Measurements from ENCODE around the gene GNPDA1. TPM values are rescaled to one million over a fixed set of nuclear protein-coding genes. Genes with fewer than 3 reads are reported as not detected.
"Not testable (repeated sequence)": the region's sequence is repeated elsewhere in the genome, so short reads cannot be mapped to it uniquely, and the experiment has no call there.

The GNPDA1 gene
- total RNA-seq (26.5 TPM), polyA plus RNA-seq (ENCODE audit: insufficient read depth in 1 of 8, insufficient read length in 8 of 8, low replicate concordance in 1 of 8) (10 to 100 TPM; 15.9 to 28.9 (median 22.0) TPM)
- long read RNA-seq, donor 1, partial matches to known transcripts, result 0 of 4 reads
- long read RNA-seq, donor 1, other reads (novel, unspliced or antisense), result 0 of 4 reads
- long read RNA-seq, donor 2, partial matches to known transcripts, result 0 of 1 reads
- long read RNA-seq, donor 2, other reads (novel, unspliced or antisense), result 0 of 1 reads
- long read RNA-seq, donor 3, partial matches to known transcripts, result 0 of 8 reads
- long read RNA-seq, donor 3, other reads (novel, unspliced or antisense), result 0 of 8 reads
- long read RNA-seq, donor 4, transcript GNPDA1-201 (7 exons, 2,273 nt), result major isoform, 6 of 9 reads
- long read RNA-seq, donor 4, partial matches to known transcripts, result 0 of 9 reads
- long read RNA-seq, donor 4, other reads (novel, unspliced or antisense), result 0 of 9 reads
- long read RNA-seq, donor 5, transcript GNPDA1-201 (7 exons, 2,273 nt), result major isoform, 15 of 18 reads
- long read RNA-seq, donor 5, partial matches to known transcripts, result 0 of 18 reads
- long read RNA-seq, donor 5, other reads (novel, unspliced or antisense), result 0 of 18 reads
- long read RNA-seq, donor 6, transcript GNPDA1-201 (7 exons, 2,273 nt), result major isoform, 7 of 10 reads
- long read RNA-seq, donor 6, partial matches to known transcripts, result 0 of 10 reads
- long read RNA-seq, donor 6, other reads (novel, unspliced or antisense), result 0 of 10 reads
- long read RNA-seq, donor 7, transcript GNPDA1-201 (7 exons, 2,273 nt), result major isoform, 5 of 6 reads
- long read RNA-seq, donor 7, partial matches to known transcripts, result 0 of 6 reads
- long read RNA-seq, donor 7, other reads (novel, unspliced or antisense), result 0 of 6 reads
- long read RNA-seq, donor 8, partial matches to known transcripts, result 0 of 5 reads
- long read RNA-seq, donor 8, other reads (novel, unspliced or antisense), result 0 of 5 reads
- long read RNA-seq, donor 9, partial matches to known transcripts, result 0 of 5 reads
- long read RNA-seq, donor 9, other reads (novel, unspliced or antisense), result 0 of 5 reads
- long read RNA-seq, donor 10, transcript GNPDA1-201 (7 exons, 2,273 nt), result major isoform, 9 of 12 reads
- long read RNA-seq, donor 10, partial matches to known transcripts, result 0 of 12 reads
- long read RNA-seq, donor 10, other reads (novel, unspliced or antisense), result 0 of 12 reads
- long read RNA-seq, donor 11, partial matches to known transcripts, result 0 of 6 reads
- long read RNA-seq, donor 11, other reads (novel, unspliced or antisense), result 0 of 6 reads

GRCh38 chr5:142012792-142013388 lies at the start of gene GNPDA1:
TSS of gene GNPDA1 (minus strand) at chr5:142013027. CDS start at chr5:142012035, 992 bp downstream.
- Histone ChIP-seq H3K4me3 (ENCODE audit: low read length) (peak within 1 kb of the TSS; percentile 82), H3K27ac (ENCODE audit: low read length) (peak within 1 kb of the TSS; percentile 89), H3K9me3 (replicated peaks; ENCODE audit: control insufficient read depth, low read depth, low read length) (no peaks in the 10 kb centered on the region), H3K36me3 (ENCODE audit: control insufficient read depth, insufficient read depth, low read length) (peaks cover 8% of the 10 kb centered on the region), H3K27me3 (ENCODE audit: control insufficient read depth, insufficient read depth, low read length) (no peaks in the 10 kb centered on the region), H3K4me1 (ENCODE audit: control insufficient read depth, insufficient read depth, low read length) (peaks cover 25% of the 10 kb centered on the region)
- peak; percentile 90 for DNase-seq
- WGBS (ENCODE audit: insufficient coverage), result under 1% methylated on average over 42 of the region's 58 CpGs

GRCh38 chr5:142059304-142059940 lies 46.6 kb upstream of the GNPDA1 start:
- no peaks in the 10 kb centered on the region for H3K36me3 ChIP-seq (ENCODE audit: control insufficient read depth, insufficient read depth, low read length)
- H3K9me3 ChIP-seq (replicated peaks; ENCODE audit: control insufficient read depth, low read depth, low read length), result no peaks in the 10 kb centered on the region
- WGBS (ENCODE audit: insufficient coverage), result no CpG with 5 or more reads among the region's 1 CpG
- H3K4me1 ChIP-seq (ENCODE audit: control insufficient read depth, insufficient read depth, low read length), result peaks cover 18% of the 10 kb centered on the region
- no peaks in the 10 kb centered on the region for H3K27me3 ChIP-seq (ENCODE audit: control insufficient read depth, insufficient read depth, low read length)
- H3K4me3 ChIP-seq (ENCODE audit: low read length), result no peak overlapping the region
- DNase-seq, result no peak
- H3K27ac ChIP-seq (ENCODE audit: low read length), result no peak overlapping the region

- H3K9me3 ChIP-seq (replicated peaks; ENCODE audit: control insufficient read depth, low read depth, low read length), result no peaks in the 10 kb centered on the region
- no peaks in the 10 kb centered on the region for H3K27me3 ChIP-seq (ENCODE audit: control insufficient read depth, insufficient read depth, low read length)
- H3K4me1 ChIP-seq (ENCODE audit: control insufficient read depth, insufficient read depth, low read length), result peaks cover 13% of the 10 kb centered on the region
- H3K4me3 ChIP-seq (ENCODE audit: low read length), result no peak overlapping the region
- DNase-seq, result no peak
- H3K36me3 ChIP-seq (ENCODE audit: control insufficient read depth, insufficient read depth, low read length), result no peaks in the 10 kb centered on the region
- H3K27ac ChIP-seq (ENCODE audit: low read length), result no peak overlapping the region
Measured at GRCh38 chr5:142057697-142058056, 44.9 kb upstream of the GNPDA1 start.

- Histone ChIP-seq H3K4me3 (ENCODE audit: low read length) (no peak overlapping the region), H3K36me3 (ENCODE audit: control insufficient read depth, insufficient read depth, low read length) (no peaks in the 10 kb centered on the region), H3K27me3 (ENCODE audit: control insufficient read depth, insufficient read depth, low read length) (no peaks in the 10 kb centered on the region), H3K9me3 (replicated peaks; ENCODE audit: control insufficient read depth, low read depth, low read length) (no peaks in the 10 kb centered on the region), H3K4me1 (ENCODE audit: control insufficient read depth, insufficient read depth, low read length) (peaks cover 13% of the 10 kb centered on the region), H3K27ac (ENCODE audit: low read length) (peak overlapping the region; percentile 2)
- WGBS (ENCODE audit: insufficient coverage), result no CpG with 5 or more reads among the region's 5 CpGs
- DNase-seq, result peak; percentile 61
Measured at GRCh38 chr5:142056816-142057696, 44.2 kb upstream of the GNPDA1 start.

- no CpG with 5 or more reads among the region's 1 CpG for WGBS (ENCODE audit: insufficient coverage)
- Histone ChIP-seq H3K27me3 (ENCODE audit: control insufficient read depth, insufficient read depth, low read length) (no peaks in the 10 kb centered on the region), H3K27ac (ENCODE audit: low read length) (no peak overlapping the region), H3K36me3 (ENCODE audit: control insufficient read depth, insufficient read depth, low read length) (no peaks in the 10 kb centered on the region), H3K4me3 (ENCODE audit: low read length) (no peak overlapping the region), H3K4me1 (ENCODE audit: control insufficient read depth, insufficient read depth, low read length) (peaks cover 13% of the 10 kb centered on the region), H3K9me3 (replicated peaks; ENCODE audit: control insufficient read depth, low read depth, low read length) (no peaks in the 10 kb centered on the region)
- DNase-seq, result no peak
Measured at GRCh38 chr5:142055301-142055700, 42.5 kb upstream of the GNPDA1 start.

- 19% methylated on average over 3 of the region's 4 CpGs for WGBS (ENCODE audit: insufficient coverage)
- Histone ChIP-seq H3K9me3 (replicated peaks; ENCODE audit: control insufficient read depth, low read depth, low read length) (no peaks in the 10 kb centered on the region), H3K36me3 (ENCODE audit: control insufficient read depth, insufficient read depth, low read length) (no peaks in the 10 kb centered on the region), H3K4me1 (ENCODE audit: control insufficient read depth, insufficient read depth, low read length) (peaks cover 13% of the 10 kb centered on the region), H3K4me3 (ENCODE audit: low read length) (no peak overlapping the region), H3K27me3 (ENCODE audit: control insufficient read depth, insufficient read depth, low read length) (no peaks in the 10 kb centered on the region), H3K27ac (ENCODE audit: low read length) (peak overlapping the region; percentile 59)
- peak; percentile 93 for DNase-seq
Measured at GRCh38 chr5:142053426-142054151, 40.8 kb upstream of the GNPDA1 start.

- not testable (repeated sequence) for H3K27me3 ChIP-seq (ENCODE audit: control insufficient read depth, insufficient read depth, low read length); H3K27ac ChIP-seq (ENCODE audit: low read length); DNase-seq; H3K4me1 ChIP-seq (ENCODE audit: control insufficient read depth, insufficient read depth, low read length); H3K36me3 ChIP-seq (ENCODE audit: control insufficient read depth, insufficient read depth, low read length); H3K9me3 ChIP-seq (replicated peaks; ENCODE audit: control insufficient read depth, low read depth, low read length); H3K4me3 ChIP-seq (ENCODE audit: low read length)
- no CpG with 5 or more reads among the region's 4 CpGs for WGBS (ENCODE audit: insufficient coverage)
Measured at GRCh38 chr5:142052026-142052425, 39.2 kb upstream of the GNPDA1 start.

- H3K27ac ChIP-seq (ENCODE audit: low read length), result no peak overlapping the region
- WGBS (ENCODE audit: insufficient coverage), result no CpG with 5 or more reads among the region's 7 CpGs
- no peaks in the 10 kb centered on the region for H3K36me3 ChIP-seq (ENCODE audit: control insufficient read depth, insufficient read depth, low read length)
- no peaks in the 10 kb centered on the region for H3K27me3 ChIP-seq (ENCODE audit: control insufficient read depth, insufficient read depth, low read length)
- H3K9me3 ChIP-seq (replicated peaks; ENCODE audit: control insufficient read depth, low read depth, low read length), result no peaks in the 10 kb centered on the region
- H3K4me3 ChIP-seq (ENCODE audit: low read length), result no peak overlapping the region
- H3K4me1 ChIP-seq (ENCODE audit: control insufficient read depth, insufficient read depth, low read length), result peaks cover 2% of the 10 kb centered on the region
- no peak for DNase-seq
Measured at GRCh38 chr5:142048272-142048671, 35.4 kb upstream of the GNPDA1 start.
